HG02678 (cell line): ENCODE data around the gene PUS10.
"Not testable (repeated sequence)": the region's sequence is repeated elsewhere in the genome, so short reads cannot be mapped to it uniquely, and the experiment has no call there.

ENCODE experiments used
- ATAC-seq: cut with Tn5 transposase; IDR thresholded peaks from one replicate; pipeline ENCODE4 v1.9.1; 2021; ENCODE audit warnings: mild to moderate bottlenecking, moderate library complexity; ENCODE audit not compliant: unreplicated experiment

Gene PUS10, protein sequence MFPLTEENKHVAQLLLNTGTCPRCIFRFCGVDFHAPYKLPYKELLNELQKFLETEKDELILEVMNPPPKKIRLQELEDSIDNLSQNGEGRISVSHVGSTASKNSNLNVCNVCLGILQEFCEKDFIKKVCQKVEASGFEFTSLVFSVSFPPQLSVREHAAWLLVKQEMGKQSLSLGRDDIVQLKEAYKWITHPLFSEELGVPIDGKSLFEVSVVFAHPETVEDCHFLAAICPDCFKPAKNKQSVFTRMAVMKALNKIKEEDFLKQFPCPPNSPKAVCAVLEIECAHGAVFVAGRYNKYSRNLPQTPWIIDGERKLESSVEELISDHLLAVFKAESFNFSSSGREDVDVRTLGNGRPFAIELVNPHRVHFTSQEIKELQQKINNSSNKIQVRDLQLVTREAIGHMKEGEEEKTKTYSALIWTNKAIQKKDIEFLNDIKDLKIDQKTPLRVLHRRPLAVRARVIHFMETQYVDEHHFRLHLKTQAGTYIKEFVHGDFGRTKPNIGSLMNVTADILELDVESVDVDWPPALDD

DNA sequence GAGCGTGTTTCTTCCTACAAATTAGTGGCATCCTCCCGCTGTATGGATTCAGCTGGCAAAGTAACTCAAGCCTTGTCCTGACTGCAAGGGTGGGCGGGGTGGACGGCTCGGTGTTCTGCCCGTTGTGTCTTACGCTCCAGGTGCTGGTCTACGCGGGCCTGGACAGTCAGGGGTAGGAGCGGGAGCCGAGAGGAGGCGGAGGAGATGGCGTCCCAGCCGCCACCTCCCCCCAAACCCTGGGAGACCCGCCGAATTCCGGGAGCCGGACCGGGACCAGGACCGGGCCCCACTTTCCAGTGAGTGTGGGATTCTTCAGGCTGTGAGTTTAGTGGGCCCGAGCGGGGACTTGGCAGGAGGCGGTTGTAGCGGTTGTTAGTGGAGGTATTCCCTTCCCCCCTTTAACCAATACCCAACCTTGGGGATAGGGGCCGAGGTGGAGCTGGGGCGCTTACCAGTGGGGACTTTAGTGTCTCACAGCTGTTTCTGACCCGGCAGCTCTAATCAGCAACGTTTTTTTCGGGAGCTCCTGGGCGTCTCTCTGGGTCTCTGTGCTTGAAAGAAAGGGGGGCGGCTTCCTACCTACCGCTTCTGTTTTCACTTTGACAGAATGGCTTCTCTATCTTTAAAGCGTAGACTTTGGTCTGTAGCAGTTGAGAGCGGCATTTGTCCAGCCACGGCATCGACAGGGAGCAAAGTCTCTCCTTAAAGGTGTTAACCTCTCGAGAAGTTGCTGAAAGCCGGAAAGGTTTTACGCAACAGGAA, at the start of gene PUS10, which contains the start of gene PEX13:
PUS10 (minus strand) TSS at position 700 of the 762 bp plus-strand sequence. CDS start 6,365 bp downstream, outside the sequence.
PEX13 (plus strand) TSS at position 165 of the 762 bp plus-strand sequence; CDS start at position 205, 40 bp downstream.
- ATAC-seq: peak; percentile 79

GRCh38 chr2:61065714-61066709, 48.0 kb upstream of the PUS10 start, which contains the start of gene SANBR:
TSS of gene SANBR (plus strand) at chr2:61065871. CDS start at chr2:61070351, 4,480 bp downstream.
- ATAC-seq: peak; percentile 98

DNA sequence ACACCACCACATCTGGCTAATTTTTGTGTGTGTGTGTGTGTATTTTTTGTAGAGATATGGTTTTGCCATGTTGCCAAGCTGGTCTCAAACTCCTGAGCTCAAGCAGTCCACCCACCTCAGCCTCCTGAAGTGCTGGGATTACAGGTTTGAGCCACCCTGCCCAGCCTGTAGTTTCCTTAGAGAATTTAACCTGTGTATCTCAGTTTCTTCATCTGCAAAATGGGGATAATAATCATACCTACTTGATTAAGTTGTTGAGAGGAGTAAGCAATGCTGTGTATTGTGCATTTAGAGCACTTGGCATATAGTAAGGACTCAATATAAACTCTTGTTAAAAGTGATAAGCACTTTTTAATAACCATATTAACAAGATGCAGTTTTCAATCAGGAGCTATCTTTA, 41.3 kb upstream of the PUS10 start:
- no peak for ATAC-seq

- ATAC-seq: no peak
Measured at GRCh38 chr2:61057562-61057961, 39.5 kb upstream of the PUS10 start.

GRCh38 chr2:61055557-61055956, 37.5 kb upstream of the PUS10 start:
- ATAC-seq: no peak

GRCh38 chr2:61045999-61046398, 27.9 kb upstream of the PUS10 start:
- ATAC-seq: no peak

GRCh38 chr2:61045226-61045625, 27.2 kb upstream of the PUS10 start:
- no peak for ATAC-seq

GRCh38 chr2:61044636-61045035, 26.6 kb upstream of the PUS10 start:
- ATAC-seq: no peak

DNA sequence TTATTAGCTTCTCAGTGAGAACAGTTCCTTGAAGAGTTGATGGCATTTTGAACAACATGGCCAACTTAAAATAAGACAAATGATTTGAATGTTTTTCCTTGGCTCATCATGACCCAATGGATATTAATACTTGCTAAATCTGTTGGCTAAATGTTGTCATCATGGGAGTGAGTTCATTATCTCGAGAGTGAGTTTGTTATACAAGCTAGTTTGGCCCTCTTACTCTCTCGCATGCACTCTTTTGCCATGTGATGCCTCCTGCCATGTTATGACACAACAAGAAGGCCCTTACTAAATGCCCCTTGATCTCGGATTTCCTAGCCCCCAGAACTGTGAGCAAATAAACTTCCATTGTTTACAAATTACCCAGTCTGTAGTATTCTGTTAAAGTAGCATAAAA, 24.8 kb upstream of the PUS10 start:
- ATAC-seq: no peak

- not testable (repeated sequence) for ATAC-seq
Measured at GRCh38 chr2:61036643-61037042, 18.6 kb upstream of the PUS10 start.

GRCh38 chr2:61034592-61034991, 16.5 kb upstream of the PUS10 start:
- ATAC-seq: not testable (repeated sequence)

- no peak for ATAC-seq
Measured at GRCh38 chr2:61029533-61029932, 11.5 kb upstream of the PUS10 start.

- no peak for ATAC-seq
Measured at GRCh38 chr2:61023670-61024069, 5.6 kb upstream of the PUS10 start.

DNA sequence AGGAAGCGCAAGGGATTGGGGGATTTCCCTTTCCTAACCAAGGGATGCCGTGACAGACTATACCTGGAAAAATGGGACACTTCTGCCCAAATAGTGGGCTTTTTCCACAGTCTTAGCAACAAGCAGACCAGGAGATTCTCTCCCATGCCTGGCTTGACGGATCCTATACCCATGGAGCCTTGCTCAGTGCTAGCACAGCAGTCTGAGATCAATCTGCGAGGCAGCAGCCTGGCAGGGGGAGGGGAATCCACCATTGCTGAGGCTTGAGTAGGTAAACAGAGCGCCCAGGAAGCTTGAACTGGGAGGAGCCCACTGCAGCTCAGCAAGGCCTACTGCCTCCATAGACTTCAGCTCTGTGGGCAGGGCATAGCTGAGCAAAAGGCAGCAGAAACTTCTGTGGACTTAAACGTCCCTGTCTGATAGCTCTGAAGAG, 3.2 kb upstream of the PUS10 start:
- ATAC-seq: no peak

DNA sequence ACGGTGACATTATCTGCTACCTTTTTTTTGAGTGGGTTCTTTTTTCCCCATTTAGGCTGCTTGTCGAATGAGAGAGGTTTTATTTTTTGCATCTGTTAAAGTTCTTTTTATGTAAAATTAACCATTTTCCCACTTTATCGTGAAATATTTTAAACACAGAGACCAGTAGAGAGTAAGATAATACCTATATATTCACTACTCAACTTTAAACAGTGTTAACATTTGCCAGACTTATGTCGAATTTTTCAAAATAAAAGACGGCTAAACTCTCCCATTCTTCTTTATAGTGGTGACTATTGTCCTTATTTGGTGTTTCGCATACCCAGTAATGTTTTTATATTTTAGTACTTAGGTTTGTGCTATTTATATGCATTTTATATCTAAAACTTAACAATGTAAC, 743 bp upstream of the PUS10 start:
- no peak for ATAC-seq

DNA sequence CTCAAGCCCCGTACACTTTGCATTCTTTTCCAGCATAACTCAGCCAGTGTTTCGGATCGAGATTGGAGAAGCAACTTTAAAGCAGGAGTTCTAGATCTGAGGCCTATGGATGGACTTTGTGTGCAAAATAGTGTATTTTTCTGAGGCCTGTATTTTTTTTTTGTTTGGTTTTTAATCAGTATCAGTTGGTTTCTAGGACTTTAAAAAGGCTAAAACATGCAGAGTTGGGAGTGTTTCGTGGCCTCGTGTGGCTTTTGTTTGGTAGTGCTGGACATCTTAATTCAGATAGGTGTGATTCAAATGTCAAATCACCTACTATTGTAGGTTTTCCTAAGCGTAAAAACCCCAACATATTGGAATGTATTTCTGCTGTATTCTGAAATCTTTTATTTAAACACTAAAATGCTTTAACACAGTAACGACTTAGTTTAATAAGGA, 282 bp upstream of the PUS10 start:
- ATAC-seq: no peak

GRCh38 chr2:61017003-61017555, 976 bp downstream of the PUS10 start:
- peak; percentile 62 for ATAC-seq

DNA sequence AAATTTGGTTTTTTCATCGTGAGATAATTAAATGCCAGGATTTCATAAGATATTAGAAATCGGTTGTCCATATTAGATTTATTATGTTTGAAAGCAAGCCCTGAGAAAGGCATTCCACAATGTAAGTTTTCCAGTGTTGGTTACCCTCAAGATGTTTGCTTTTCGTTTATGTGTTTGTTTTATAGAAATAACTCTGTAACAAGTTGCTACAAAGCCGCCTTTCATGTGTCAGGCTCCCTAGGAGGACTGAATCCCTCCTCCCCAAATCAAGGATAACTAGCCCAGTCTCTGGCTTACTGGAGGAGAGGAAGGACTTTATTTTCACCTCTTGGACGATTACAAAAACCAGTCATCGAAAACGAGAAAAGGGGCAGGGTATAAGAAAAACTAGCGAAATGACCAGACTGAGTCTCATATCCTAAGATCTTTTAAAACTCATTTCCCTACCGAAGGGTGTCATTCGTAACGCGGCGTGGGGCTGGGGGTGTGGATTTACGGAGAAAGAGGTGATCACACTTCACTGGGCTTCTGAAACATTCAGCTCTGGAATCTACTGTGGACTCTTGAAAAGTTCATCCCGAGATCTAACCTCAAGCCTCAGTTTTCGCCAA, 1.6 kb downstream of the PUS10 start:
- peak; percentile 18 for ATAC-seq

DNA sequence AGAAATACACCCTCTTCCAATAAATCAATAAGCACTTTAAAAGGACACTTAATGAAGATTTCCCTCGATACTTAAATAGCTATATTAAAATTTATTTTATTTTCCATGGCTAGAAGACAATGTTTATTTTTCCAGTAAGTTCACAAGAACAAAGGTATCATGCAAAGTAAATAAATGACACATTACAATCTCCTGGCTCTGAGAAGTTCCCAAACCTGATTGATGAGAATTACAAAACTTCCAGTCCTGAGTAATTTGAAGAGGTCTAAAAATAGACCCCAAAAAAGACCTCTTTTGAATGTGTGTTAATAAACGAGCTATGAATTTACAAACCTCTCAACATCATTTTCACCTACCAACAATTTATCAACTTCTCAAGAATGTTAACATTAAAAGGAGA, 2.1 kb downstream of the PUS10 start:
- no peak for ATAC-seq
